GM12865 (cell line): ENCODE results near the gene AGPS.

Experiments used
- DNase-seq: peaks from one replicate; pipeline ENCODE4 v3.0.0; 2010; ENCODE audit warnings: low read depth
- H3K4me3 ChIP-seq: 2 replicates; pipeline ENCODE4 v1.5.1; 2011; ENCODE audit warnings: mild to moderate bottlenecking, low read depth, low read length, control low read depth
- CTCF ChIP-seq: IDR thresholded peaks from 2 replicates; pipeline ENCODE4 v1.5.1; 2011; ENCODE audit warnings: low read length, control low read depth, low read depth, inconsistent platforms; ENCODE audit not compliant: insufficient read depth; ENCODE audit errors: missing control alignments

The AGPS gene

DNA sequence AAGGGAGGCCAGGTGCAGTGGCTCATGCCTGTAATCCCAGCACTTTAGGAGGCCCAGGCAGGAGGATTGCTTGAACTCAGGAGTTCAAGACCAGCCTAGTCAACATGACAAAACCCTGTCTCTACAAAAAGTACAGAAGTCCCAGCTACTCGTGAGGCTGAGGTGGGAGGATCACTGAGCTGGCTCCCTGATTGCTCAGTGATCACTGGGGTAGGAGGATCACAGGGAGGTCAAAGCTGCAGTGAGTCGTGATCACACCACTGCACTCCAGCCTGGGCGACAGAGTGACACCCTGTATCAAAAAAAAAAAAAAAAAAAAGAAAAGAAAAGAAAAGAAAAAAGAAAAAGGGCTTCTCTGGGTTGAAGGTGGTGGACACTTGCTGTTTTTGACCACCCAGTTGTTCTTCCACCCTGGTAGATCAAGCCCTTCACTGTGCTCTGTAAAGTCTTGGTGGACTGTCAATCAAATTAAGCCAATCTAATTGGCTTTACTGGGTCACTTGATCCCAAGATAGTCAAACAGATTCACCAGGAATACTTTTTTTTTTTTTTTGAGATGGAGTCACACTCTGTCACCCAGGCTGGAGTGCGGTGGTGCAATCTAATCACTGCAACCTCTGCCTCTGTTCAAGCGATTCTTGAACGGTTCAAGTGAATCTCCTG lies 191.6 kb downstream of the AGPS start:
- H3K4me3 ChIP-seq = no peak overlapping the region
- no peak for DNase-seq
- no peak for TF ChIP-seq CTCF

DNA sequence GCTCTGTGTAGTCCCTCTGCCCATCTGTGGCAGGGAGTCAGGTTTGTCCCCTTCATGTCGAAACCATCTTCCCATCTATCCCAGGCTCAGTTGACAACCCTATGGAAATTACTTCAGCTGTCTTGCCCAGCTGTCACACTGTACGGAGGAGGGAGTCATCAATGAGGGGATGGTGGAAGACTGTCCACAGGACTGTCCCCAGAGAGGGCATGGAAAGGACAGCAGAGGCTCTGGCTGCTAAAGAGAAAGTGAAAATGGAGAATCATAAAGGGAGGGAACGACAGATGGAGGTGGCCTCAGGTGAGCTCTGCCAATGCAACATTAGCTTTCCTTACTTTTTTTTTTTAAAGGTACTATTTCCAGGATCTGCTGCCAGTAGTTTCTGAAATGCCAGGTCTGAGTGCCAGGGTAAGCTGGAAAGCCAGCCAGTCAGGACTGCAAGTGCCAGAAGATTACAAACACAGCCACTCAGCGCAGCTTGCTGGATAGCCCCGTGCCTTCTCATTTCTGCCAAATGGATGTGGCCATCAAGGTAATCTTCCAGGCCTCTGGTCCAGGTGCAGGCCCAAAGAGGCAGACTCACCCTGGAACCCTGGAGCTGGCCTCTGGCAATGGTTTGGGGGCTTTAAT lies 192.8 kb downstream of the AGPS start:
- no peak for TF ChIP-seq CTCF
- DNase-seq = no peak
- H3K4me3 ChIP-seq = no peak overlapping the region

GRCh38 chr2:177586154-177586553 lies 193.6 kb downstream of the AGPS start:
- H3K4me3 ChIP-seq = no peak overlapping the region
- no peak for DNase-seq
- no peak for TF ChIP-seq CTCF

- TF ChIP-seq CTCF = no peak
- no peak for DNase-seq
- no peak overlapping the region for H3K4me3 ChIP-seq
Measured at GRCh38 chr2:177587371-177587770, 194.8 kb downstream of the AGPS start.

- DNase-seq = no peak
- no peak overlapping the region for H3K4me3 ChIP-seq
- TF ChIP-seq CTCF = no peak
Measured at GRCh38 chr2:177588671-177589070, 196.1 kb downstream of the AGPS start.

DNA sequence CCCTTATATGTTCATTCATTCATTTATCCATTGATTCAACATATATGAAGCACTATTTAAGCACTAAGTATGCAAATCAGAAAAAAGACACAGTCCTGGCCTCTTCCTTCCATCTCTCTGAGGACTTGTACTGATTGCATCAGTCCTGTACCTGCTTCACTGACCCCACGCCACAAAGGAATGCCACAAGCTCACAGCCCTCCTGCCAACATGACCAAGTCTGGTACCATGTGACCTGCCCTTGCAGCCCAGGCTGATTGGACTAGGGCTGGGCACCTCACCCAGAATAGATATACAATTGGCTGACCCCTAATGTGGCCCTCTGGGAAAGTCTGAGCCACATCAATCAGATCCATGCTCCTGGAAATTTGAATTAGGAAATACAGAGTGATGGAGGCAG lies 196.6 kb downstream of the AGPS start:
- DNase-seq = no peak
- H3K4me3 ChIP-seq = no peak overlapping the region
- no peak for TF ChIP-seq CTCF

DNA sequence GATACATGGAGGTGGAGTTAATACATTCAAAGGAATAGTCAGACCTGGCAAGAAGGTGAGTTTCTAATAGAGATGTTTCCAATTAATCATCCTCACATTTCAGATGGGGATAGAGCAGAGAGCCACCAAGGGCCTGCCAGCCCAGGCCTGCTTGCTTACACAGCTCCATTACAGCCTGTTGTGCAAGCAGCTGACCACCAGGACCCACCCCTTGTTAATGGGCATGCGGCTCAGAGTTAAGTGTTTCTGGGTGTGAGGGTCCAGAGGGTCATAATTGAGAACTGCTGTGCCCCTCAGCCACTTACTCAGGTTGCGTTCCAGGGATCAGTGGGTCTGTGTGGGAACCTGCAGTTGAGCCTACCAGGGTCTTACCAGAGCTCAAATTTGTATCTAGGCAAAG lies 199.8 kb downstream of the AGPS start:
- H3K4me3 ChIP-seq = no peak overlapping the region
- no peak for TF ChIP-seq CTCF
- DNase-seq = no peak
